Natural killer cell treated with Interleukin-12 subunit alpha and Interleukin-12 subunit beta and Interleukin-15 and Interleukin-18, amount 100 ng/mL, for 72 hours (primary cell): Measurements from ENCODE around the gene LRRTM3. TPM values are rescaled to one million over a fixed set of nuclear protein-coding genes. Genes with fewer than 3 reads are reported as not detected.

Source experiments
- ATAC-seq, 2 donors: fragments of 150-1000 bp; cut with Tn5 transposase in 1 of 2; sonication (Bioruptor Pico), chemical (Tn5 transposase) in 1 of 2; 2 replicates each; pipeline ENCODE4 v1.10.0; 2021
- DNase-seq: peaks from one replicate; pipeline ENCODE4 v3.0.0; 2022; ENCODE audit warnings: low spot score
- H3K27ac Mint-ChIP-seq, 2 donors: 1 replicate in 1 of 2; 2 replicates in 1 of 2; pipeline ENCODE4 v1.8.0; 2022; ENCODE audit warnings: mixed read lengths in 2 of 2, mild to moderate bottlenecking in 1 of 2, moderate library complexity in 1 of 2
- H3K27me3 Mint-ChIP-seq, 2 donors: 1 replicate in 1 of 2; 2 replicates in 1 of 2; pipeline ENCODE4 v1.8.0; 2022; ENCODE audit warnings: mixed read lengths in 2 of 2
- H3K36me3 Mint-ChIP-seq: one replicate; pipeline ENCODE4 v1.8.0; 2022; ENCODE audit warnings: mixed read lengths
- H3K4me1 Mint-ChIP-seq, 2 donors: 1 replicate in 1 of 2; 2 replicates in 1 of 2; pipeline ENCODE4 v1.8.0; 2022; ENCODE audit warnings: low read depth in 2 of 2, mixed read lengths in 2 of 2, mild to moderate bottlenecking in 1 of 2
- H3K4me3 Mint-ChIP-seq: one replicate; pipeline ENCODE4 v1.8.0; 2022; ENCODE audit warnings: mixed read lengths
- H3K9me3 Mint-ChIP-seq: 2 replicates; pipeline ENCODE4 v1.8.0; 2022; ENCODE audit warnings: mixed read lengths
- total RNA-seq, 2 donors: library from RNA; stranded (reverse); gene quantifications; one replicate each; pipeline ENCODE4 v1.2.3, GENCODE V29; 2022

Gene LRRTM3
- total RNA-seq, 2 donors from 2014 or later: not detected

DNA sequence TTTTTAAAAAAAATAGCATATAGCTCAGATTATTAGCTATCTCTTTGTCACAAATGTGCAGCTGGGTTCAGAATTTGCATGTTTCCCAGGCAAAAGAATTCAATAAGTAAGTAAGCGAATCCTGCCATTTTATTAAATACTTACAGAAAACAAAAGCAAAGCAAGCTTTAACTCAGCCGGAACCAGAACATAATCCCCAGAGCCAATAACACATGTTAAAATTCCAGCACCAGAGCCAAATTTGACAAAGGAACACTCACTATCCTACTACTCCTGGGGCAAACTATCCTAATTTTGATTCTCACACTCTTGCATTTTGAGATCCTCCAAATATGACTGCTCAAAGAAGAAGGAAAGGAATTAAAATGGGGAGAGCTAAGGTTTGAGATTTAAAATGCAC is 32.6 kb downstream of the LRRTM3 start:
- ATAC-seq (no peak), DNase-seq (no peak)
- Mint-ChIP-seq H3K9me3 (peaks cover 2% of the 10 kb centered on the region), H3K27ac (no peak overlapping the region), H3K4me3 (no peak overlapping the region), H3K4me1 (no peaks in the 10 kb centered on the region), H3K27me3 (no peaks in the 10 kb centered on the region), H3K36me3 (no peaks in the 10 kb centered on the region)

- no peak overlapping the region for H3K4me3 Mint-ChIP-seq
- H3K27me3 Mint-ChIP-seq: no peaks in the 10 kb centered on the region
- H3K36me3 Mint-ChIP-seq: peaks cover 5% of the 10 kb centered on the region
- DNase-seq (no peak), ATAC-seq (no peak)
- peaks cover 5% of the 10 kb centered on the region for H3K9me3 Mint-ChIP-seq
- no peaks in the 10 kb centered on the region for H3K4me1 Mint-ChIP-seq
- H3K27ac Mint-ChIP-seq: no peak overlapping the region
Measured at GRCh38 chr10:66964946-66965345, 39.1 kb downstream of the LRRTM3 start.

DNA sequence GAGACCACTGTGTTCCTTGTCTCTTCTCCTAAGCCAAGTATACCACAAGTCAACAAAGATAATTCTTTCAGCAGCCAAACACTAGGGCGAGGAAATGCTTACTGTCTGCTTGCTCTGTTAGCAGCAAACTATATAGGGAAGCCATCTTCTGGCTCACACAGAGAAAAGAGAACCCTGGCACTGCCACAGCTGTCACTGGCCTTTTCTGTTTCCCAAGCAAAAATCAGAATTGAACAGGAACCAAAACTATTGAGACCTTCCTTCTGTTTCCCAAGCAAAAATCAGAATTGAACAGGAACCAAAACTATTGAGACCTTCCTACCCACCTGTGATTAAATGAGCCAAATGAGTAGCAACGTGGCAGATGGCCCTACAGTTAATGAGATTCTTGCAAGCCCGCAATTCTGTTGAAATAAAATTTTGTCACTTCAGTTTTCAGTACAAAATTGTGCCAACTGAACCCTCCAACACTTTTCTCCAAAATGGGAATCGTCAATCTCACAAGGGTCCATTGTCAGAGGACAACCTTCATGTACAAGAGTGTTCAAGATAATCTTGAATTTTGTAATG is 54.5 kb downstream of the LRRTM3 start:
- no peak overlapping the region for H3K4me3 Mint-ChIP-seq
- H3K36me3 Mint-ChIP-seq: no peaks in the 10 kb centered on the region
- H3K27me3 Mint-ChIP-seq: no peaks in the 10 kb centered on the region
- no peak overlapping the region for H3K27ac Mint-ChIP-seq
- no peaks in the 10 kb centered on the region for H3K4me1 Mint-ChIP-seq
- no peak for ATAC-seq
- DNase-seq: no peak
- peaks cover 18% of the 10 kb centered on the region for H3K9me3 Mint-ChIP-seq

DNA sequence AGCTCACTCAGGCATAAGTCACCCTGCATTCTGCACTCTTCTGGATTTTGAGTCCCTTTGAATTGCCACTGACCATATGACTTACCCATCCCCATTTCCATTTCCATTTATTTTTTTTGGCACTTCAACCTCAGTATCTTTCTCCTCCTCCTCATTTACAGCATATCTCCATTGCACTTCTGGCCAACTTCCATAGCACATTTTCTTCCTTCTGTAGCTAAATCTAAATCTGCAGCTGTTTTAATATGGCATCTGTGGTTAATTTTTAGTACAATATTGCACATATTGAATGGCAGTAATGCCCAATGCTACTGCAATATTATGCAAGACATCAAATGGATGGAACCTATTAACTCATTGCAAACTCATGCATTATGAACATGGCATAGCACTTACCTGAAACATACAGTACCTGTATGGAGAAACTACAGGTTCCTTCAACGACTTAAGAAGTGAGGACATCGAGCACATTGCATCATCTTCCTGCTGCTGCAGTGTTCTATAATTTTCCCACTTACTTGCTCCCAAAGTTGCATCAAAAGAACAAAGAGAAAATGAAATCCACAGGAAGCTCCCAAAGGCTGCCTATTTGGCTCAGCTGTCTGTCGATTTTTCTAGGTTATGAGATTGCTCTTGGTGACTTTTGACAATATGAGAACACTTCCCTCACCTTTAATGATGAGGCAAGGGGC is 55.7 kb downstream of the LRRTM3 start:
- ATAC-seq (no peak), DNase-seq (no peak)
- H3K9me3 Mint-ChIP-seq: peaks cover 15% of the 10 kb centered on the region
- no peaks in the 10 kb centered on the region for H3K4me1 Mint-ChIP-seq
- no peaks in the 10 kb centered on the region for H3K27me3 Mint-ChIP-seq
- no peak overlapping the region for H3K27ac Mint-ChIP-seq
- H3K4me3 Mint-ChIP-seq: no peak overlapping the region
- H3K36me3 Mint-ChIP-seq: no peaks in the 10 kb centered on the region

- DNase-seq: no peak
Measured at GRCh38 chr10:66982053-66982420, 56.2 kb downstream of the LRRTM3 start.

GRCh38 chr10:66982792-66983474 is 57.1 kb downstream of the LRRTM3 start:
- Mint-ChIP-seq H3K27me3 (no peaks in the 10 kb centered on the region), H3K4me3 (no peak overlapping the region)

More at GRCh38 chr10:66982053-66982420, 56.2 kb downstream of the LRRTM3 start:
- no peak overlapping the region for H3K27ac Mint-ChIP-seq
- H3K9me3 Mint-ChIP-seq: peaks cover 17% of the 10 kb centered on the region
- H3K4me3 Mint-ChIP-seq: no peak overlapping the region
- H3K4me1 Mint-ChIP-seq: no peaks in the 10 kb centered on the region
- no peak for ATAC-seq
- H3K27me3 Mint-ChIP-seq: no peaks in the 10 kb centered on the region
- no peaks in the 10 kb centered on the region for H3K36me3 Mint-ChIP-seq

DNA sequence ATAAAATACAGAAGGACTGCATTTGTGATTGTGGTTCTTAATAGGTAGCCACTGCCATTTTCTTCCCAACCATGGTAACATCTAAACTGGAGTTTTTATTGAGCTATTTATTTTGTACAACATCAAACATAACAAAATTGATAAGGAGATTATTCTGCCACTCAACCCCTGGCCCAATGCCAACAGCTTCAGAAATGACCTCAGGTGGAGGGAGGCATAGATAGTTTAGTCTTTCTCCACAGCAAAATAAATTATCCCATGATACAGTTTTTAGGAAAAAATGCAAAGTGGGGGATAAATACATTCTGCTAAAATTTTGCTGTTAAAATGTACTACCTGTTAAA is 57.6 kb downstream of the LRRTM3 start:
- ATAC-seq (no peak), DNase-seq (no peak)
- Mint-ChIP-seq H3K36me3 (no peaks in the 10 kb centered on the region), H3K4me1 (no peaks in the 10 kb centered on the region), H3K27me3 (no peaks in the 10 kb centered on the region), H3K9me3 (peaks cover 18% of the 10 kb centered on the region), H3K27ac (no peak overlapping the region), H3K4me3 (no peak overlapping the region)

More at GRCh38 chr10:66982792-66983474, 57.1 kb downstream of the LRRTM3 start:
- H3K9me3 Mint-ChIP-seq: peaks cover 18% of the 10 kb centered on the region
- H3K27ac Mint-ChIP-seq: no peak overlapping the region
- ATAC-seq (no peak), DNase-seq (no peak)
- no peaks in the 10 kb centered on the region for H3K4me1 Mint-ChIP-seq
- H3K36me3 Mint-ChIP-seq: no peaks in the 10 kb centered on the region

DNA sequence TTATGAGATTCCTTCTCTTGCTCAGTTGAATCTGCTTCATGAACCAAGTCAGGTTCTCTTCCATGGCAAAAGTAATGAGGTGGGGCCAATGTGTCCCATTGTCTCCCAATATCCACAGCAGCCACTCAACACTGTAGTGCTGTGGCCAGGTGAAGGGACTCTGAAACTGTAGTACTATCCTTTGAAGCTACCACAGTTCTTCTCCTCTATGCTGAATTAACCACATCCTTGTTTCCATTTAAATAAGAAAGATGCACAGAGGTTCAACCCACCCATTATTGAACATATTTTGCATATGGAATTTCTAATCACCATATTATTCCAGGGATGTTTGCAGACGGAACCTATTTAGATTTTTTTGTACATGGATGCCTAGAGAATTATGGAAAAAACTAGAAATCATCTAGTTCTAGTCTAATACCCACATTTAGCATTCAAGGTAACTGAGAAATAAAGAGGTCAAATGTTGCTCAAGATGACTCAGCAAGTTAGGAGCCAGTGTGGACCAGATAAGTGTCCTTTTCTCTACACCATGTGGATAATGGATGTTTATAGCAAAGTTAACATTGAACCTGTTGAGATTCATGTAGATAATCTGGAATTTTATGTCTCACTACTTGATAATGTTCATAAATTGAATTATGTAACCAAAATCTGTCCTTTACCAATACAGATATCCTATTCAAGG is 64.5 kb downstream of the LRRTM3 start:
- Mint-ChIP-seq H3K27me3 (no peaks in the 10 kb centered on the region), H3K9me3 (peaks cover 8% of the 10 kb centered on the region), H3K4me1 (no peaks in the 10 kb centered on the region), H3K27ac (no peak overlapping the region), H3K4me3 (no peak overlapping the region), H3K36me3 (no peaks in the 10 kb centered on the region)
- no peak for ATAC-seq
- DNase-seq: no peak

- Mint-ChIP-seq H3K27me3 (no peaks in the 10 kb centered on the region), H3K4me3 (no peak overlapping the region), H3K27ac (no peak overlapping the region), H3K36me3 (no peaks in the 10 kb centered on the region), H3K4me1 (no peaks in the 10 kb centered on the region), H3K9me3 (peaks cover 13% of the 10 kb centered on the region)
- ATAC-seq: no peak
- no peak for DNase-seq
Measured at GRCh38 chr10:66996996-66997395, 71.2 kb downstream of the LRRTM3 start.

GRCh38 chr10:66999762-67000545 is 74.1 kb downstream of the LRRTM3 start:
- DNase-seq (no peak), ATAC-seq (no peak)
- Mint-ChIP-seq H3K36me3 (no peaks in the 10 kb centered on the region), H3K27me3 (no peaks in the 10 kb centered on the region), H3K9me3 (peaks cover 14% of the 10 kb centered on the region), H3K4me3 (no peak overlapping the region), H3K4me1 (no peaks in the 10 kb centered on the region), H3K27ac (no peak overlapping the region)

GRCh38 chr10:67004690-67005089 is 78.9 kb downstream of the LRRTM3 start:
- H3K36me3 Mint-ChIP-seq: peaks cover 6% of the 10 kb centered on the region
- no peak overlapping the region for H3K27ac Mint-ChIP-seq
- peaks cover 7% of the 10 kb centered on the region for H3K9me3 Mint-ChIP-seq
- no peaks in the 10 kb centered on the region for H3K27me3 Mint-ChIP-seq
- DNase-seq (no peak), ATAC-seq (no peak)
- H3K4me1 Mint-ChIP-seq: no peaks in the 10 kb centered on the region
- H3K4me3 Mint-ChIP-seq: no peak overlapping the region

DNA sequence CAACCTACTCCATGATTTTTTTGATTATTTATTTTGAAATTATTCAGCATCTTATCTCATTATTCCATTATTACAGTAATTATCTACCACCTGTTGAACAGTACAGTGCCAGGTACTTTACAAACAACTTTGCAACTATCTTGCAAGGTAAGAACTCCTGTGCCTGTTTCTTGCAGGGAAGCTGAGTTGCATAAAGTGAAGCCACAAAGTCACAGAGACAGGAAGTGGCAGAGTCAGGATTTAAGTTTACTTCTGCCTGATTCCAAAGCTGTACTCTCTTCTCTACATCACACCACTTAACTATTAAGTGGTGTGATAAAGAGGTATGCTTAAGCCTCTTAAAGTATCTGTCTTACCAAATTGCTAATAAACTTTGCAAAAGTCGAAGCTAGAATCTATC is 80.1 kb downstream of the LRRTM3 start:
- Mint-ChIP-seq H3K27me3 (no peaks in the 10 kb centered on the region), H3K36me3 (peaks cover 9% of the 10 kb centered on the region), H3K9me3 (peaks cover 7% of the 10 kb centered on the region), H3K4me3 (no peak overlapping the region), H3K4me1 (no peaks in the 10 kb centered on the region), H3K27ac (no peak overlapping the region)
- ATAC-seq (no peak), DNase-seq (no peak)

GRCh38 chr10:67011480-67011879 is 85.6 kb downstream of the LRRTM3 start:
- Mint-ChIP-seq H3K9me3 (peaks cover 4% of the 10 kb centered on the region), H3K36me3 (peaks cover 9% of the 10 kb centered on the region), H3K4me1 (no peaks in the 10 kb centered on the region), H3K27me3 (no peaks in the 10 kb centered on the region), H3K4me3 (no peak overlapping the region), H3K27ac (no peak overlapping the region)
- DNase-seq (no peak), ATAC-seq (no peak)
